HCT116 (cell line): Measurements from ENCODE around the gene COG5. TPM values are rescaled to one million over a fixed set of nuclear protein-coding genes. Genes with fewer than 3 reads are reported as not detected.

ENCODE experiments used
- ATAC-seq: fragments of 200-7000 bp; cut with Tn5 transposase; 2 replicates; pipeline ENCODE4 v1.9.1; 2020; ENCODE audit warnings: mild to moderate bottlenecking, moderate library complexity
- BruUV-seq: library from RNA; stranded (reverse); fragments of 400-500 nt; replicated peaks from 2 replicates; lab custom pipeline; 2021; lab: Mats Ljungman, UMichigan
- CTCF ChIA-PET: fragments of 300-600 bp; sonication (Branson Sonifier 250); formaldehyde crosslinking; loops from one replicate; lab custom pipeline; 2021; ENCODE audit warnings: antibody characterized with exemption; lab: Charles Lee
- POLR2A ChIA-PET: fragments of 300-600, 350-600 bp; sonication (Branson Sonifier 250); formaldehyde crosslinking; loops from one replicate; lab custom pipeline; 2021; ENCODE audit warnings: antibody characterized with exemption; lab: Charles Lee
- RAD21 ChIA-PET, 2 experiments: fragments of 300-600 bp; sonication (Branson Sonifier 250); formaldehyde crosslinking; loops; one replicate each; lab custom pipeline; 2023; ENCODE audit warnings: low total read pairs in 2 of 2; ENCODE audit not compliant: uncharacterized antibody in 2 of 2, unreplicated experiment in 2 of 2, low non-redundant PET in 1 of 2; lab: Charles Lee
- DNase-seq: peaks from one replicate; pipeline ENCODE4 v3.0.0-alpha.2; 2010; ENCODE audit warnings: low read depth, low spot score
- H2AFZ ChIP-seq: fragments of 200-600 bp; shearing (Covaris generic), sonication (generic); 2 replicates; pipeline ENCODE4 v1.6.1; 2017; ENCODE audit warnings: low read depth, mixed run types, mixed read lengths, antibody characterized with exemption, low read length; ENCODE audit not compliant: poor library complexity, severe bottlenecking
- H3K27ac ChIP-seq: 2 replicates; pipeline ENCODE4 v1.5.1; 2012; ENCODE audit warnings: low read depth, low read length
- H3K27me3 ChIP-seq: fragments of 200-600 bp; sonication (generic); 2 replicates; pipeline ENCODE4 v1.6.1; 2016; ENCODE audit warnings: mixed run types, low read length, mixed read lengths; ENCODE audit not compliant: insufficient read depth
- H3K36me3 ChIP-seq, 2 experiments: fragments of 200-500 bp in 1 of 2; fragments of 200-600 bp in 1 of 2; sonication (Bioruptor generic) in 1 of 2; sonication (generic) in 1 of 2; 2 replicates each; pipeline versions ENCODE4 v1.5.1 to v1.6.1; 2014 to 2016; ENCODE audit warnings: low read length in 2 of 2, inconsistent platforms in 1 of 2, mixed read lengths in 1 of 2, mixed run types in 1 of 2; ENCODE audit not compliant: insufficient read depth in 2 of 2, control insufficient read depth in 1 of 2
- H3K4me1 ChIP-seq, 2 experiments: fragments of 200-600 bp in 1 of 2; sonication (generic) in 1 of 2; 2 replicates each; pipeline versions ENCODE4 v1.5.1 to v1.6.1; 2012 to 2017; ENCODE audit warnings: low read length in 2 of 2, inconsistent platforms in 1 of 2, mild to moderate bottlenecking in 1 of 2, mixed read lengths in 1 of 2, mixed run types in 1 of 2, moderate library complexity in 1 of 2; ENCODE audit not compliant: insufficient read depth in 2 of 2, control insufficient read depth in 1 of 2
- H3K4me2 ChIP-seq: fragments of 200-600 bp; sonication (generic); 2 replicates; pipeline ENCODE4 v1.6.1; 2017; ENCODE audit warnings: mixed run types, low read length, mixed read lengths
- H3K4me3 ChIP-seq, 2 experiments: fragments of 200-600 bp in 1 of 2; sonication (generic) in 1 of 2; replicated peaks in 1 of 2; 2 replicates each; pipeline ENCODE4 v1.5.1; 2011 to 2016; ENCODE audit warnings: low read length in 2 of 2, control low read depth in 1 of 2, low read depth in 1 of 2, mild to moderate bottlenecking in 1 of 2, mixed read lengths in 1 of 2, mixed run types in 1 of 2
- H3K79me2 ChIP-seq: fragments of 200-600 bp; sonication (generic); 2 replicates; pipeline ENCODE4 v1.6.1; 2017; ENCODE audit warnings: mild to moderate bottlenecking, mixed run types, low read length, moderate library complexity, mixed read lengths; ENCODE audit not compliant: insufficient read depth
- H3K9ac ChIP-seq: fragments of 200-600 bp; sonication (generic); 2 replicates; pipeline ENCODE4 v1.6.1; 2016; ENCODE audit warnings: low read length, mixed read lengths
- H3K9me2 ChIP-seq: fragments of 200-600 bp; sonication (generic), shearing (Covaris generic); 2 replicates; pipeline ENCODE4 v1.6.1; 2017; ENCODE audit warnings: mixed run types, mild to moderate bottlenecking, moderate library complexity; ENCODE audit not compliant: insufficient read depth
- H3K9me3 ChIP-seq, 2 experiments: fragments of 200-500 bp in 1 of 2; fragments of 200-600 bp in 1 of 2; sonication (Bioruptor generic) in 1 of 2; sonication (generic) in 1 of 2; 2 replicates each; pipeline ENCODE4 v1.6.1; 2014 to 2017; ENCODE audit warnings: low read length in 2 of 2, mixed read lengths in 2 of 2, inconsistent platforms in 1 of 2, low read depth in 1 of 2, mild to moderate bottlenecking in 1 of 2, mixed run types in 1 of 2, moderate library complexity in 1 of 2; ENCODE audit not compliant: control insufficient read depth in 1 of 2, insufficient read depth in 1 of 2
- H4K20me1 ChIP-seq: fragments of 200-600 bp; sonication (generic), shearing (Covaris generic); 2 replicates; pipeline ENCODE4 v1.6.1; 2017; ENCODE audit warnings: mixed run types, mild to moderate bottlenecking, moderate library complexity; ENCODE audit not compliant: insufficient read depth
- CBX3 ChIP-seq: IDR thresholded peaks from 2 replicates; pipeline ENCODE4 v1.6.1; 2012; ENCODE audit warnings: low read depth
- EGR1 ChIP-seq: IDR thresholded peaks from 2 replicates; pipeline ENCODE4 v1.6.1; 2012; ENCODE audit warnings: low read depth
- ELF1 ChIP-seq: IDR thresholded peaks from 2 replicates; pipeline ENCODE4 v1.6.1; 2012; ENCODE audit warnings: low read depth, borderline replicate concordance
- EZH2 ChIP-seq: fragments of 200-600 bp; sonication (generic); IDR thresholded peaks from 2 replicates; pipeline ENCODE4 v1.6.1; 2017; ENCODE audit warnings: antibody characterized with exemption, mixed run types
- EZH2phosphoT487 ChIP-seq: fragments of 200-600 bp; IDR thresholded peaks from 2 replicates; pipeline ENCODE4 v1.6.1; 2018; ENCODE audit warnings: antibody characterized with exemption, borderline replicate concordance
- FOSL1 ChIP-seq: IDR thresholded peaks from 2 replicates; pipeline ENCODE4 v1.6.1; 2012; ENCODE audit warnings: low read depth
- POLR2A ChIP-seq: IDR thresholded peaks from 2 replicates; pipeline ENCODE4 v1.7.0; 2011; ENCODE audit warnings: borderline replicate concordance; ENCODE audit not compliant: insufficient read depth, insufficient read length; ENCODE audit errors: extremely low read depth
- POLR2AphosphoS5 ChIP-seq: IDR thresholded peaks from 2 replicates; pipeline ENCODE4 v1.6.1; 2011; ENCODE audit warnings: mild to moderate bottlenecking, low read depth, low read length, moderate library complexity
- RAD21 ChIP-seq: IDR thresholded peaks from 2 replicates; pipeline ENCODE4 v1.6.1; 2012; ENCODE audit warnings: low read depth, mild to moderate bottlenecking
- SIN3A ChIP-seq: IDR thresholded peaks from 2 replicates; pipeline ENCODE4 v1.6.1; 2012; ENCODE audit warnings: low read depth
- SP1 ChIP-seq: IDR thresholded peaks from 2 replicates; pipeline ENCODE4 v1.6.1; 2012; ENCODE audit warnings: low read depth
- SRF ChIP-seq: IDR thresholded peaks from 2 replicates; pipeline ENCODE4 v1.6.1; 2012; ENCODE audit warnings: low read depth
- YY1 ChIP-seq: IDR thresholded peaks from 2 replicates; pipeline ENCODE4 v1.6.1; 2011; ENCODE audit warnings: low read length, low read depth, moderate library complexity, mild to moderate bottlenecking; ENCODE audit not compliant: insufficient replicate concordance; ENCODE audit errors: extremely low read depth
- ZFX ChIP-seq: fragments of 450-650 bp; IDR thresholded peaks from 2 replicates; pipeline ENCODE4 v1.6.1; 2017
- ZNF274 ChIP-seq: fragments of 200-500 bp; sonication (Bioruptor generic); IDR thresholded peaks from 2 replicates; pipeline ENCODE4 v1.6.1; 2014; ENCODE audit warnings: mild to moderate bottlenecking, low read depth, low read length, inconsistent platforms
- intact Hi-C: fragments of 100-400 bp; cut with micrococcal nuclease; formaldehyde crosslinking; loops from 2 replicates; pipeline ENCODE4 v1.10.0; 2022
- total RNA-seq: library from RNA; stranded (reverse); gene quantifications from one replicate; pipeline ENCODE4 v1.2.1, GENCODE V29; 2021; ENCODE audit not compliant: unreplicated experiment
- TF ChIP-seq, protein P1 (sequence below): IDR thresholded peaks from 2 replicates; pipeline ENCODE4 v1.6.1; 2012
- TF ChIP-seq, protein P2 (sequence below), 3 experiments: fragments of 200-600 bp in 1 of 3; sonication (generic) in 1 of 3; IDR thresholded peaks in 2 of 3; conservative IDR thresholded peaks in 1 of 3; 2 replicates each; pipeline ENCODE4 v1.5.1; 2012 to 2017; ENCODE audit warnings: low read depth in 2 of 3, low read length in 2 of 3, antibody characterized with exemption in 1 of 3, borderline replicate concordance in 1 of 3, control low read depth in 1 of 3, mild to moderate bottlenecking in 1 of 3, mixed read lengths in 1 of 3, mixed run types in 1 of 3, moderate library complexity in 1 of 3; ENCODE audit not compliant: insufficient read depth in 1 of 3
- TF ChIP-seq, protein P3 (sequence below): IDR thresholded peaks from 2 replicates; pipeline ENCODE4 v1.6.1; 2012

Gene COG5
- total RNA-seq, 1 experiment from 2014 or later, result 30.7 TPM

DNA sequence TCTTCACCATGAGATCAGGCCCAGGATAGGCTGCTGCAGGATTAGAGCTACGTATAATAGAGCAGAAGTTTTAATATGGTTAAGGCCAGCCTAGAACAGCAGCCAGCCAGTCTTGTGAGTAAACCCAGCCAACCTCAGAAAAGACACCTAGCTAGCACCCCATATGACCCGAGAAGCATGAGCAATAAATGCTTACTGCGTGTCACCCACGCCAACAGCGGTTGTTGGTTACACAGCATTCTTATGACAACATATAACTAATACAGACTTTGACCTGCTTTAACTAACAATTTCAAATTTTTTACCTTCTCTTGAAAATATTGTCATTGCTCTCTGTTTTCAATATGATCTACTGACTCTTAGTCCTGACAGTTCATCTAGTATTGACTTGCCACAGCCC is 289.2 kb downstream of the COG5 start:
- Histone ChIP-seq H3K4me2 (no peak overlapping the region), H3K27ac (no peak overlapping the region), H4K20me1 (no peaks in the 10 kb centered on the region), H3K4me1 (no peaks in the 10 kb centered on the region), H3K4me3 (no peak overlapping the region), H3K9me3 (no peaks in the 10 kb centered on the region), H2AFZ (no peak overlapping the region), H3K36me3 (no peaks in the 10 kb centered on the region), H3K9me2 (no peaks in the 10 kb centered on the region), H3K79me2 (no peaks in the 10 kb centered on the region), H3K27me3 (no peaks in the 10 kb centered on the region), H3K9ac (no peak overlapping the region)
- POLR2A ChIA-PET, result no interaction called here
- no peak for DNase-seq
- BruUV-seq, result no TSS peak
- RAD21 ChIA-PET, result no interaction called here
- intact Hi-C loops, result no loop called here
- CTCF ChIA-PET, result no interaction called here
- no peak for ATAC-seq
- TF ChIP-seq SP1 (no peak), POLR2A (no peak)
- TF ChIP-seq, all 23 proteins: peak for 0

DNA sequence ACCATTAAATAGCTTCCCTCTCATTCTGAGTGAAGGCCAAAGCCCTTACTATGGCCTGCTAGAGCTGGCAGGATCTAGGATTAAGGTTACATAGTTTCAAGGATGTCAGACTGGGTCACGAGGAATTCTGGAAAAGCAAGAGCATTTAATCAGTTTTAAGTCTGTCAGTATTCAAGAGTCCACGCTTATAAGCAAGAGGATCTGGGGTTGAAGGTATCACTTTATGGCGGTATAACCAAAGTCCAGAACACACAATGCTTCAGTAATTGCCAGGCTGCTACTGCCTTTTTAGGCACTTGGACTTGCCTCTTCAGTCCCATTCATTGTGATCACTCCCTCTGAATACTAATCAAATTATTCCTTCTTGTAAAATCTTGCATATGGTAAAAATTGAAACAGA is 293.9 kb downstream of the COG5 start:
- Histone ChIP-seq H3K4me1 (no peaks in the 10 kb centered on the region), H3K79me2 (no peaks in the 10 kb centered on the region), H3K27me3 (no peaks in the 10 kb centered on the region), H3K36me3 (no peaks in the 10 kb centered on the region), H3K9me2 (no peaks in the 10 kb centered on the region), H3K4me3 (no peak overlapping the region), H3K9ac (no peak overlapping the region), H3K27ac (no peak overlapping the region), H3K9me3 (no peaks in the 10 kb centered on the region), H2AFZ (no peak overlapping the region), H4K20me1 (no peaks in the 10 kb centered on the region), H3K4me2 (no peak overlapping the region)
- CTCF ChIA-PET, result no interaction called here
- RAD21 ChIA-PET, result no interaction called here
- no peak for ATAC-seq
- intact Hi-C loops, result no loop called here
- POLR2A ChIA-PET, result no interaction called here
- no peak for DNase-seq
- no TSS peak for BruUV-seq
- TF ChIP-seq SP1 (no peak), ELF1 (no peak), CBX3 (no peak), FOSL1 (no peak), ZFX (no peak), EZH2phosphoT487 (no peak), YY1 (no peak), SRF (no peak), POLR2A (no peak), SIN3A (no peak), EGR1 (no peak), RAD21 (no peak), POLR2AphosphoS5 (no peak), EZH2 (no peak), ZNF274 (no peak)
- TF ChIP-seq, protein P1, sequence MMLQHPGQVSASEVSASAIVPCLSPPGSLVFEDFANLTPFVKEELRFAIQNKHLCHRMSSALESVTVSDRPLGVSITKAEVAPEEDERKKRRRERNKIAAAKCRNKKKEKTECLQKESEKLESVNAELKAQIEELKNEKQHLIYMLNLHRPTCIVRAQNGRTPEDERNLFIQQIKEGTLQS, result no peak
- TF ChIP-seq, protein P2, sequence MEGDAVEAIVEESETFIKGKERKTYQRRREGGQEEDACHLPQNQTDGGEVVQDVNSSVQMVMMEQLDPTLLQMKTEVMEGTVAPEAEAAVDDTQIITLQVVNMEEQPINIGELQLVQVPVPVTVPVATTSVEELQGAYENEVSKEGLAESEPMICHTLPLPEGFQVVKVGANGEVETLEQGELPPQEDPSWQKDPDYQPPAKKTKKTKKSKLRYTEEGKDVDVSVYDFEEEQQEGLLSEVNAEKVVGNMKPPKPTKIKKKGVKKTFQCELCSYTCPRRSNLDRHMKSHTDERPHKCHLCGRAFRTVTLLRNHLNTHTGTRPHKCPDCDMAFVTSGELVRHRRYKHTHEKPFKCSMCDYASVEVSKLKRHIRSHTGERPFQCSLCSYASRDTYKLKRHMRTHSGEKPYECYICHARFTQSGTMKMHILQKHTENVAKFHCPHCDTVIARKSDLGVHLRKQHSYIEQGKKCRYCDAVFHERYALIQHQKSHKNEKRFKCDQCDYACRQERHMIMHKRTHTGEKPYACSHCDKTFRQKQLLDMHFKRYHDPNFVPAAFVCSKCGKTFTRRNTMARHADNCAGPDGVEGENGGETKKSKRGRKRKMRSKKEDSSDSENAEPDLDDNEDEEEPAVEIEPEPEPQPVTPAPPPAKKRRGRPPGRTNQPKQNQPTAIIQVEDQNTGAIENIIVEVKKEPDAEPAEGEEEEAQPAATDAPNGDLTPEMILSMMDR (IDR thresholded peaks at IDR 0.05 in 2 of 3, conservative IDR thresholded peaks at IDR 0.05 in 1 of 3; ENCODE audit: borderline replicate concordance in 1 of 3, insufficient read depth in 1 of 3, low read depth in 2 of 3, low read length in 2 of 3), result no peak
- TF ChIP-seq, protein P3, sequence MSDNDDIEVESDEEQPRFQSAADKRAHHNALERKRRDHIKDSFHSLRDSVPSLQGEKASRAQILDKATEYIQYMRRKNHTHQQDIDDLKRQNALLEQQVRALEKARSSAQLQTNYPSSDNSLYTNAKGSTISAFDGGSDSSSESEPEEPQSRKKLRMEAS, result no peak
